Common myeloid progenitor, CD34-positive (primary cell): ENCODE data around the gene TXNL4A. TPM values are rescaled to one million over a fixed set of nuclear protein-coding genes. Genes with fewer than 3 reads are reported as not detected.

Source experiments
- CTCF ChIA-PET: fragments of 350-600 bp; sonication (Branson Sonifier 250); formaldehyde crosslinking; loops from one replicate; lab custom pipeline; 2021; ENCODE audit warnings: antibody characterized with exemption; lab: Charles Lee
- POLR2A ChIA-PET: fragments of 350-600 bp; sonication (Branson Sonifier 250); formaldehyde crosslinking; loops from one replicate; lab custom pipeline; 2021; ENCODE audit warnings: antibody characterized with exemption; lab: Charles Lee
- DNase-seq, 3 donors: peaks; one replicate each; pipeline versions ENCODE4 v3.0.0 to v3.0.0-alpha.2; 2013
- H3K27ac ChIP-seq, 2 experiments: 1 replicate in 1 of 2; 2 replicates in 1 of 2; pipeline ENCODE4 v1.7.0; 2013; ENCODE audit warnings: inconsistent platforms in 2 of 2, low read length in 2 of 2, mild to moderate bottlenecking in 2 of 2, low read depth in 1 of 2, moderate library complexity in 1 of 2; ENCODE audit not compliant: severe bottlenecking in 2 of 2, insufficient read depth in 1 of 2, poor library complexity in 1 of 2
- H3K27me3 ChIP-seq, 5 experiments: replicated peaks in 2 of 5; 1 replicate in 3 of 5; 2 replicates in 2 of 5; pipeline versions ENCODE4 v1.6.1 to v1.7.0; 2013; ENCODE audit warnings: low read length in 4 of 5, mild to moderate bottlenecking in 2 of 5, moderate library complexity in 2 of 5, inconsistent platforms in 1 of 5; ENCODE audit not compliant: insufficient read depth in 5 of 5, control insufficient read depth in 4 of 5
- H3K36me3 ChIP-seq, 4 experiments: 1 replicate in 2 of 4; 2 replicates in 2 of 4; pipeline versions ENCODE4 v1.6.1 to v1.7.0; 2013; ENCODE audit warnings: low read length in 3 of 4, control low read depth in 1 of 4, mild to moderate bottlenecking in 1 of 4; ENCODE audit not compliant: control insufficient read depth in 4 of 4, insufficient read depth in 4 of 4
- H3K4me1 ChIP-seq, 4 experiments: 1 replicate in 3 of 4; 2 replicates in 1 of 4; pipeline versions ENCODE4 v1.6.1 to v1.7.1; 2013; ENCODE audit warnings: low read length in 3 of 4, mild to moderate bottlenecking in 3 of 4, control low read depth in 1 of 4, inconsistent platforms in 1 of 4, moderate library complexity in 1 of 4; ENCODE audit not compliant: control insufficient read depth in 4 of 4, insufficient read depth in 4 of 4; ENCODE audit errors: control extremely low read depth in 1 of 4
- H3K4me3 ChIP-seq, 7 experiments: 1 replicate in 4 of 7; 2 replicates in 3 of 7; pipeline versions ENCODE4 v1.5.1 to v1.7.0; 2013; ENCODE audit warnings: mild to moderate bottlenecking in 7 of 7, low read length in 6 of 7, moderate library complexity in 6 of 7, inconsistent platforms in 2 of 7, low read depth in 2 of 7, control low read depth in 1 of 7; ENCODE audit not compliant: insufficient read depth in 4 of 7, control insufficient read depth in 1 of 7; ENCODE audit errors: extremely low read depth in 1 of 7
- H3K9me3 ChIP-seq, 5 experiments: 1 replicate in 4 of 5; 2 replicates in 1 of 5; pipeline versions ENCODE4 v1.6.1 to v1.7.1; 2013; ENCODE audit warnings: low read length in 4 of 5, mild to moderate bottlenecking in 2 of 5, inconsistent platforms in 1 of 5, low read depth in 1 of 5, moderate library complexity in 1 of 5; ENCODE audit not compliant: control insufficient read depth in 4 of 5, insufficient read depth in 2 of 5; ENCODE audit errors: control extremely low read depth in 1 of 5
- WGBS: methylation state at CpG from one replicate; pipeline ENCODE4 v1.1.5; 2013; ENCODE audit not compliant: insufficient coverage; 5-methylcytosine and 5-hydroxymethylcytosine counted together
- polyA plus RNA-seq: library from polyadenylated mRNA; unstranded; fragments of 120-200 nt; gene quantifications from one replicate; pipeline ENCODE4 v1.2.1, GENCODE V29; 2013

TXNL4A gene
- polyA plus RNA-seq: 67.0 TPM

GRCh38 chr18:79988451-79989194 lies at the start of gene TXNL4A:
Gene TXNL4A, minus strand, starts transcription at chr18:79988563. Its CDS starts 171 bp downstream, at chr18:79988392.
- peak; percentile 83 to 93 (median 92) for DNase-seq
- peak within 1 kb of the TSS; percentile 72 to 90 for H3K27ac ChIP-seq
- WGBS: under 1% methylated on average over 59 of the region's 71 CpGs
- CTCF ChIA-PET: interaction anchor here (0.7 to 1.3 kb wide), 5 partner anchors 12 to 201 kb away, joined by 3 to 5 read pairs (median 3); no protein-coding TSS in a partner anchor
- H3K4me3 ChIP-seq: peak within 1 kb of the TSS; percentile 57 to 99 (median 87)
- POLR2A ChIA-PET: interaction anchor here (0.6 to 0.9 kb wide), 3 partner anchors 45 to 181 kb away, joined by 3 to 5 read pairs (median 3); partner anchors contain the start of gene RBFA
- H3K9me3 ChIP-seq: no peaks in the 10 kb centered on the region
- no peaks in the 10 kb centered on the region for H3K27me3 ChIP-seq
- H3K36me3 ChIP-seq: peaks cover 0 to 26% (median 10%) of the 10 kb centered on the region in 4 experiments
- peaks cover 11 to 29% (median 25%) of the 10 kb centered on the region in 4 experiments for H3K4me1 ChIP-seq

- WGBS: 98% methylated on average over 11 of the region's 12 CpGs
- Histone ChIP-seq H3K27me3 (no peaks in the 10 kb centered on the region), H3K4me1 (peaks cover 3 to 26% (median 24%) of the 10 kb centered on the region in 4 experiments), H3K4me3 (no peak overlapping the region), H3K36me3 (peaks cover 0 to 38% (median 24%) of the 10 kb centered on the region in 4 experiments), H3K9me3 (no peaks in the 10 kb centered on the region), H3K27ac (no peak overlapping the region)
- POLR2A ChIA-PET: no interaction called here
- CTCF ChIA-PET: interaction anchor here (1.3 kb wide), 1 partner anchor 122 kb away, joined by 3 read pairs; no protein-coding TSS in a partner anchor
- DNase-seq: no peak
Observed at GRCh38 chr18:80037300-80037699, 48.9 kb upstream of the TXNL4A start.

- Histone ChIP-seq H3K27me3 (no peaks in the 10 kb centered on the region), H3K4me3 (peak overlapping the region in 1 of 7 experiments; percentile 89), H3K36me3 (peaks cover 0 to 34% (median 20%) of the 10 kb centered on the region in 4 experiments), H3K9me3 (no peaks in the 10 kb centered on the region), H3K27ac (no peak overlapping the region), H3K4me1 (peaks cover 3 to 26% (median 24%) of the 10 kb centered on the region in 4 experiments)
- WGBS: 100% methylated on average over 5 of the region's 7 CpGs
- ChIA-PET CTCF (interaction anchor here (1.1 to 1.8 kb wide), 2 partner anchors 51 to 73 kb away, joined by 3 to 6 read pairs; partner anchors contain the start of gene ADNP2), POLR2A (no interaction called here)
- DNase-seq: no peak
Observed at GRCh38 chr18:80035997-80036396, 47.6 kb upstream of the TXNL4A start.

GRCh38 chr18:80034852-80035406 lies 46.6 kb upstream of the TXNL4A start:
- Histone ChIP-seq H3K9me3 (peaks cover 0 to 4% (median 0%) of the 10 kb centered on the region in 5 experiments), H3K36me3 (peaks cover 0 to 31% (median 18%) of the 10 kb centered on the region in 4 experiments), H3K4me1 (peaks cover 3 to 26% (median 24%) of the 10 kb centered on the region in 4 experiments), H3K27me3 (no peaks in the 10 kb centered on the region), H3K4me3 (peak overlapping the region; percentile 50 to 91 (median 87)), H3K27ac (peak overlapping the region; percentile 42 to 74)
- ChIA-PET POLR2A (no interaction called here), CTCF (interaction anchor here (0.7 to 1.8 kb wide), 4 partner anchors 9 to 50 kb away, joined by 3 to 6 read pairs (median 4); no protein-coding TSS in a partner anchor)
- 9% methylated on average over 6 of the region's 8 CpGs for WGBS
- peak in 1 of 3 donors; percentile 4 for DNase-seq

- peaks cover 0 to 4% (median 0%) of the 10 kb centered on the region in 5 experiments for H3K9me3 ChIP-seq
- ChIA-PET POLR2A (interaction anchor here (1.0 to 1.5 kb wide), 4 partner anchors 45 to 90 kb away, joined by 3 to 6 read pairs (median 5); partner anchors contain the start of gene ADNP2), CTCF (interaction anchor here (0.7 to 1.8 kb wide), 4 partner anchors 8 to 50 kb away, joined by 3 to 6 read pairs (median 4); no protein-coding TSS in a partner anchor)
- peaks cover 0 to 26% (median 15%) of the 10 kb centered on the region in 4 experiments for H3K36me3 ChIP-seq
- peaks cover 3 to 26% (median 24%) of the 10 kb centered on the region in 4 experiments for H3K4me1 ChIP-seq
- peak; percentile 98 to 99 (median 99) for DNase-seq
- under 1% methylated on average over 92 of the region's 99 CpGs for WGBS
- H3K4me3 ChIP-seq: peak within 1 kb of the TSS; percentile 50 to 91 (median 87)
- peak within 1 kb of the TSS; percentile 50 to 77 for H3K27ac ChIP-seq
- H3K27me3 ChIP-seq: no peaks in the 10 kb centered on the region
Observed at GRCh38 chr18:80034068-80034851, 45.9 kb upstream of the TXNL4A start, which contains the start of gene RBFA. Gene RBFA, plus strand, starts transcription at chr18:80034434. Its CDS starts 62 bp downstream, at chr18:80034496.
